Right forelimb (tissue), 1 donor: ENCODE data around the gene SPATA25.
A peak's percentile ranks its signal among the peaks of the same experiment; 100 is the strongest.

ENCODE experiments used
- DNase-seq: peaks from one replicate; pipeline ENCODE4 v3.0.0-alpha.2; 2018

Gene SPATA25

DNA sequence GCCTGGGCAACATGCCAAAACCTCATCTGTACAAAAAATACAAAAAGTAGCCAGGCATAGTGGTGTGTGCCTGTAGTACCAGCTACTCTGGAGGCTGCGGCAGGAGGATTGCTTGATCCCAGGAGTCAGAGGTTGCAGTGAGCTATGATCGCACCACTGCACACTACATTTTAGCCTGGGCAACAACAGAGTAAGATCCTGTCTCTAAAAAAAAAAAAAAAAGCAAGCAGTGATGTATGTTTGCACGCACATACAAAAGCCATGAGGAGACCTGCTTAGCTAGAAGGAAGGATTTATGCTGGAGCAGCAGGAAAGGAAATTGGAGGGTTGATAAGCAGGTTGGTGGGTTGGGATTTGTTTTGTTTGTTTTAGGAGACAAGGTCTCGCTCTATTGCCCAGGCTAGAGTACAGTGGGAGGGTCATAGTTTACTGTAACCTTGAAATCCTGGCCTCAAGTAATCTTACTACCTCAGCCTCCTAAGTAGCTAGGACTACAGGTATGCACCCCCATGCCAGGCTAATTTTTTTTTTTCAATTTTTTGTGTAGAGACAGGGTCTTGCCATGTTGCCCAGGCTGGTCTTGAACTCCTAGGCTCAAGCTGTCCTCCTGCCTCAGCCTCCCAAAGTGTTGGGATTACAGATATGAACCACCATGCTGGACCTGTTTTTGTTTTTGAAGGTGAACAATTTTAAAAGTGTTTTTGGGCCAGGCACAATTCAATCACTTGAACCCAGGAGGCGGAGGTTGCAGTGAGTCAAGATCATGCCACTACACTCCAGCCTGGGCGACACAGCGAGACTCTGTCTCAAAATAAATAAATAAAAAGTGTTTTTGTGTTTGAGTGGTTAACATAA is 26.0 kb downstream of the SPATA25 start:
- no peak for DNase-seq

DNA sequence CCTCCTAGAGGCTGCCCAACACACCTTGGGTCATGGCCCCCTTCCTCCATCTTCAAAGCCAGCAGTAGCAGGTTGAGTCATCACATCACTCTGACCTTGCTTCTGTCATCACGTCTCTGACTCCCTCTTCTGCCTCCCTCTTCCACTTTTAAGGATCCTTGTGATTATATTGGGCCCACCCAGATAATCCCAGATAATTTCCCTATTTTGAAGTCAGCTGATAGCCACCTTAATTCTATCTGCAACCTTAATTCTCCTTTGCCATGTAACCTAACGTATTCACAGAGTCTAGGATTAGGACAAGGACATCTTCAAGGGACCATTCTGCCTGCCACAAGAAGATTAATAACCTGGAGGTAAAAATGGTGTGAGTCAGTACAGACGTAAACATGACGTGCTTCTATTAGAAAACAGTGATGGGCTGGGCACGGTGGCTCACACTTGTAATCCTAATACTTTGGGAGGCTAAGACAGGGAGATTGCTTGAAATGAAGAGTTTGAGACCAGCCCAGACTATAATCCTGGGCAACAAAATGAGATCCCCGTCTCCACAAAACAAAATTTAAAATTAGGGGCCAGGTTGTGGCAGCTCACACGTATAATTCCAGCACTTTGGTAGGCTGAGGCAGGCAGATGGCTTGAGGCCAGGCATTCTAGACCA is 26.7 kb downstream of the SPATA25 start:
- DNase-seq = no peak

DNA sequence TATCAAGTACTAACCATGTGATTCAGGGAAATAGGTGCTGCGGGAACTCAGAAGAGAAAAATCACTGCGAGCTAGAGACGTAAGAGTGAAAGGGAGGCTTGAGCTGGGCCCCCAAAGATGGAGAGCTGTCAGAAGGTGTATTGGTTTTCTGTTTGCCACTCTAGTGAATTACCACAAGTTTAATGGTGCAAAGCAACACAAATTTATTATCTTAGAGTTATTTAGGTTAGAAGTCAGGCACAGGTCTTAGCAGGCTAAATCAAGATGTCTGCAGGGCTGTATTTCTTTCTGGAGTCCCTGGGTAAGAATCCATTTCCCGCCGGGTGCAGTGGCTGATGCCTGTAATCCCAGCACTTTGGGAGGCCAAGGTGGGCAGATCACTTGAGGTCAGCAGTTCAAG is 27.5 kb downstream of the SPATA25 start:
- no peak for DNase-seq

DNA sequence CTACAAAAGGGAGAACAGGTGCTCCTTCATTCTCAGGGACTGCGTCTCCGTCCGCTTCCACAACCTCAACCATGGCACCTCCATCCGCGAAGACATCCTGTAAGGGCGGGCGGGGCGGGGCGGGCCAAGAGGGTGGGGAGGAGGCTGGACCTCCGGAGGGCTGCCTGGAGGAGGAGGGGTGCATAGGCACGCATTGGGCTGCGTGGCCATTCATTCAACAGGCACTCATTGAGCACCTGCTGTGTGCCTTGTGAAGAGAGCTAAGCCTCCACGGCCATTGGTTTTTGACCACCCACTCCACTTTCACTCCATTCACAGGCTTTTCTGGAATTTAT is 29.6 kb downstream of the SPATA25 start:
- DNase-seq = no peak

DNA sequence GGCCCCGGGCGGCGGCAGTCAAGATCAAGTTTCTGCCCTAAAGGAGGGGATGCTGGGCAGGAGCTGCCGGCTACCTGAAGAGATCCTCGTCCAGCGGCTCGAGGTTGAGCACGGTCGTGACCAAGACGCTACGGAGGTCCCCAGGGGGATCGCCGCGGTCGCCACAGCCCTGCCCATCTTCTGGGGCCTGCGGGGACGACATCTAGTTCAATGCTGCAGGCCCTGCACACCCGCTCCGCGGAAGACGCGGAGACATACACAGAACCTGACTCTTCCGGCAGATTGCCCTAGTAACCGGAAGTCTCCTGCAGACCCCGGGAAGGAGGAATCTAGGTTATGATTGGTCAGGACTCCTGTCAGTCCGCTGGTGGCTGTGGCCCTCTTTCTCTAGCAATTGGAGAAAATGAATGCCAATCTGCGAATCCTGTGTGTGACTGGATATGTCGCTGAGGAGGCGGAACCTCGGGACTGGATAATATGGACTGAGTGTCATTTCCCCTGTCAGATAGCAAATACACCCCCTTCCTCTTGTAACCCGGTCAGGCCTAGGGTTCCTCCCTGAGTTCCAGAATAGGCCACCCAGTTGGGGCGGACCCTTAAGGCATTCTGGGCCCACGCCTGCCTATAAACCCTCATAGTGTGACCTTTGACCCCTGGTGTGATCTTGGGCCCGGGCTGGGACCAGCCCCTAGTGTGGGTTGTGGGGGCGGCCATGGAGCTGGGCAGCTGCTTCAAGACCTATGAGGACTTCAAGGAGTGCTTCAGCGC is 30.1 kb downstream of the SPATA25 start, which contains the start of the genes ACOT8 and ZSWIM3:
TSS of gene ACOT8 (minus strand) at position 279 of the 768 bp plus-strand sequence. CDS start at position 202, 77 bp downstream.
TSS of gene ZSWIM3 (plus strand) at position 501 of the 768 bp plus-strand sequence. CDS start at position 713, 212 bp downstream.
- peak; percentile 94 for DNase-seq

DNA sequence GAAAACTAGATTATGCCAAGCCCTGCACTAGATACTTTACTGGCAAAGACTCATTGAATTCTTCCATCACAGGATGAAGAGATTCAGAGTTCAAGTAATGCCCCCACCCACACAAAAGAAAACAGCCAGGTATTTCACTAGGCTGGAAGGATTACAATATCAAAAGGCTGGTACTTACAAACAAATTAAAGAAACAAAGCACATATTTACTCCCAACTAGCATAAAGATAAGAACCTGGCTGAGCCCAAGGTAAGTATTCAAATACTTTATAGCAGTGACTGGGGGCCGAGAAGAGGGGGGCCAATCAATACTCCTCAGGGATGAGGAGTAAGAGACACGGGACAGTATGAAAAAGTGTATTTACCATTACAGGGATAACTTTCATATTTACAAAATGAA is 33.9 kb downstream of the SPATA25 start:
- no peak for DNase-seq

DNA sequence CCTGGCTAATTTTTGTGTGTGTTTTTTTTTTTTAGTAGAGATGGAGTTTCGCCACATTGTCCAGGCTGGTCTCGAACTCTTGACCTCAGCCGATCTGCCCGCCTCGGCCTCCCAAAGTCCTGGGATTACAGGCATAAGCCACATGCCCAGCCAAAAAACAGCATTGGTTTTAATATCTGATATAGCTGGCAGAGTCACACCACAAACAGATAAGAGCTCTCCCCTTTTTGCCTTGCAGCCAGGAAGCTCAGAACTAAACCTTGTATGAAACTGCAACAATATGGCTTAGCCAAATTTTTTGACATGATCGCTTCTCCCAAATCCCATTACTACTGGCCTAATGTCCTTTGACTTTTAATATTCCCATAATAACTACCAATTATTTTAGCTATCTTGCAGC is 35.1 kb downstream of the SPATA25 start:
- DNase-seq = no peak

DNA sequence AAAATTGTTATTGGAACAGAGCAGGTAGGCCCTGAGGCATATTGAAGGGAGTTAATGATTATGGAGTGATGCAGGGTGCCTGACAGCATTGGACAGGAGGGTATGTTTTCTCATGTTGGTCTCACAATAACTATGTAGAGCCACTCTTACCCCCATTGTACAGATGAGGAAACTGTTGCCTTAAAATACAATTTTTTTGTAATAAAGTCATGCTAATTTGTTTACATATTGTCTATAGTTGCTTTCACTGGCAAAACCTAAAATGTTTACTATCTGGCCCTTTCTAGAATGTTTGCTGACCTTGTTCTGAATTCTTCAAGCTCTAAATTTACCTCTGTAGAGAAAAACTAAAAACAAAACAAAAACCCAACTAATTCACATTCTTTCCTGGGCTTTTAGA is 35.9 kb downstream of the SPATA25 start:
- DNase-seq = no peak

DNA sequence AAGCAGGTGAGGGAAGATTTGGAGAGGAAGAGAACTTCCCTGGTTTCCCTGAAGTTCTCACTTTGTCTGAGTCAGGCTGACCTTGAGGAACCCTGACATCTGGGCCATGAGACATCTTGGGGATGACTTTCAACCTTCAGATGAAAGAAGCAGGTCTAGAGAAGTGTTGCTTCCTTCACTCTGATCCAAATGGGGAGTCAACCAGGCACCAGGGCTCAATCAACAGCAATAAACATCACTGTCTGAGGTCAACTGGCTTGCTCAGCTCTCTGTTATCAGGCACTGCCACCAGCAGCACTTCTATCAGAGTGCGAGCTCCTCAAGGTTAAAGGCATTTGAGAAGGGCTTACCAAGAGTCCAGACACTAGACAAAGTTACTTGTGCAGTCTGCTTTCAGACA is 36.5 kb downstream of the SPATA25 start:
- no peak for DNase-seq

DNA sequence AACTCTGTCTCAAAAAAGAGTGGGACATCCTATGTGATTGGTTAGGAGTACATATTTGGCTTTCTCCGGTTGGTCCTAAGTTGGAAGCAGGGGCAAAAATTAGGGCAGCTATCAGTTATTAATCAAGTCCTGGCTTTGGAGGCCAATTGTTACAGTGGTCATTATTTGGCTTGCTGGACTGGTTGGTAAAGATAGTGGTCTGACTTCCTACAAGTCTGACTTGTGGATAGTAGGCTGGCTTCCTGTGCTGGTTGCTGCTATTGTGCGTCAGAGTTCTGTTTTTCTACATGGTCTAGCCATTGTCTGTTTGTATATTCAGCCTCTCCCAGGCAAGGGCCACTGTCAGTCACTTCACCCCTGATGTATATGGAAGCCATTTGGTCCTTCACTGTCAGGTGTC is 37.2 kb downstream of the SPATA25 start:
- no peak for DNase-seq

DNA sequence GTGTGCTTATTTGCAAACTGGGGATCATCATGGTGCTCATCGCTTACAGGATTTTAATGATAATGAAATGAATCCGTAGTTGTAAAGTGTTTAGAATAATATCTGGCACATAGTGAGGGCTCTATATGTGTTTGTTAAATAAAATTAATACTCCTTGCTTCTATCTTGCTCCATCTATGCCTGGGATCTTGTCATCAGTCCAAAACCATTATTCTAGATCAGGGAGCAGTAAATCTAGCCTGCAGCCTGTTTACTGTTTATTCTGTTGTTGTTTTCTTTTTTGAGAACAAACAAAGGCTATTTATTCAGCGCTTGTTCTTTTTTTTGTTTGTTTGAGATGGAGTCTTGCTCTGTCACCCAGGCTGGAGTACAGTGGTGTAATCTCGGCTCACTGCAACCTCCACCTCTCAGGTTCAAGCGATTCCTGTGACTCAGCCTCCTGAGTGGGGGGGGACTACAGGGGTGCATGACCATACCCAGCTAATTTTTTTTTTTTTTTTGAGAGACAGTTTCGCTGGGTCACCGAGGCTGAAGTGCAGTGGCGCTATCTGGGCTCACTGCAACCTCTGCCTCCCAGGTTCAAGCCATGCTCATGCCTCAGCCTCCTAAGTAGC is 38.3 kb downstream of the SPATA25 start:
- DNase-seq = no peak

DNA sequence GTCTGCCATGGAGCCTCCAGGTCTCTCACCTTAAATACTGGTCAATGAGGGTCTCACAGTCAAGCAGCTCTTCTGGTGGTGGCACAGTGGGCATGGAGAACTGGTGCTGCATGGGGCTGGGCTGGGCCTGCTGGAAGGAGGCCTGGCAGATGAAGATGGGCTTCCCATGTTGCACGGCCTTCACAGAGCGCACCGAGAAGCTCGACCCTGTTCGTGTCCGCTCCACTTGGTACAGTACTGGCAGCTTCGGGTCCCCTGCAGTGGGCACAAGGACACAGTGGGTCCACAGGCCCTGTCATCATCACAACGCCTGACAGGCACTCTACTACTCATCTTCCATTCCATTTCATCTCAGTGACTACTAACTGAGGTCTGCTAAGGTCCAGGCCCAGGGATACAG is 39.0 kb downstream of the SPATA25 start:
- no peak for DNase-seq

DNA sequence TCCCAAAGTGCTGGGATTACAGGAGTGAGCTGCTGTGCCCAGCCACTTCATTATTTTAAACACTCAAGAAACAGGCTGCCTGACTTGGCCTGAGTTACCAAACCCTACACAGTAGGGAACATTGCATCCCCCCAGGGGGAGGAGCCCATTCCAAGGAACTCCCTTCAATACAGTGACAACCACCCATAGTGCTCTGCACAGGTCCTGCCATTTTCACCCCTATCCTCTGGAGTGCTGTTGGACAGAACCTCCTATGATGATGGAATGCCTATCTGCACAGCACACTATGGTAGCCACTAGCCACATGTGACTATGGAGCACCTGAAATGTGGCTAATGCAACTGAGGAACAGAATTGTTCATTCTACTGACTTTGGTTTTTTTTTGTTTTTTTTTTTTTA is 42.0 kb downstream of the SPATA25 start:
- no peak for DNase-seq

DNA sequence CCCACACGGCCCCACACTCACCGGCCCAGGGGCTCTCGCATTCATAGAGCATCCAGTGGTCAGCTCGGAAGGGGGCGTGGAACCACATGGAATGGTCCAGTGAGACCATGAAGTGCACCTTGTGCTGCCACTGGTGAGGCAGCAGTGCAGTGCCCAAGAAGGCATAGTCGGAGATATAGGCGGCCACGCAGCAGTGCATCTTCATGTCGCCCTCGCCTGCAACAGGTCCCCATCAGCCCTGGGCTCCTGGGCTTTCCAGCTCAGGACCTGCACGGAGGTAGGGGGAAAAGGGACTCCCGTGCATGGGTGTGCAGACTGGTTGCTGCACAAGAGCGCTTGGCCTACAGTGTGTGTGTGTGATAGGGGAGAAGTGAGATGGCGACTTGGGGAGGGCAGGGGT is 43.9 kb downstream of the SPATA25 start:
- no peak for DNase-seq

DNA sequence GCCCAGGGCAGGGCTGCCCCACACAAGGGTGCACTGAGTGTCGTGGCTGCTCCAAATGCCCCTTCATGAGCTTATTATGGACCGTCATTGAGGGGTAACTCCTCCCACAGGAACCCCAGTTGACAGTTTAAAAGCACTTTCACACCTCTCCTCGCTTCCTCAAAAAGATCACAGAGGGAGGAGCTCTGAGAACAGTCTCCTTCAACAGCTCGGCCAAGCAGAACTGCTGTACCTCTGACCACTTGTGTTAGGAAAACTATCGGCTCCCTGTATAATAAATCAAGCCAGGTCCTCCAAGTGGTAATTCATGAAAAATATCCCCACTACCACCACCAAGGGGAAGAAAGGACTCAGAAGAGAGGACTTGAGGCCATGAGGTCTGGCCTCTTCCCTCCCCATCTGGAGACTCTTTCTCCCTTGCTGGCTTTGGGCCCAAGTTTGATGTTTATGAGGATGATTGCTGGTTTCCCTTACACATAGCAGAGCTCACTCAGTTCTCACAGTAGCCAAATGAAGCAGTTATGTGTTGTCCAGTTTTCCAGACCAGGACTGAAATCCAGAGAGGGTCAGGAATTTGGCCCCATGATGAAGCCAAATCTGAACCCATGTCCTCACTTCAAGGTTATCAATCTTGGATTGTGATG is 45.1 kb downstream of the SPATA25 start:
- no peak for DNase-seq

DNA sequence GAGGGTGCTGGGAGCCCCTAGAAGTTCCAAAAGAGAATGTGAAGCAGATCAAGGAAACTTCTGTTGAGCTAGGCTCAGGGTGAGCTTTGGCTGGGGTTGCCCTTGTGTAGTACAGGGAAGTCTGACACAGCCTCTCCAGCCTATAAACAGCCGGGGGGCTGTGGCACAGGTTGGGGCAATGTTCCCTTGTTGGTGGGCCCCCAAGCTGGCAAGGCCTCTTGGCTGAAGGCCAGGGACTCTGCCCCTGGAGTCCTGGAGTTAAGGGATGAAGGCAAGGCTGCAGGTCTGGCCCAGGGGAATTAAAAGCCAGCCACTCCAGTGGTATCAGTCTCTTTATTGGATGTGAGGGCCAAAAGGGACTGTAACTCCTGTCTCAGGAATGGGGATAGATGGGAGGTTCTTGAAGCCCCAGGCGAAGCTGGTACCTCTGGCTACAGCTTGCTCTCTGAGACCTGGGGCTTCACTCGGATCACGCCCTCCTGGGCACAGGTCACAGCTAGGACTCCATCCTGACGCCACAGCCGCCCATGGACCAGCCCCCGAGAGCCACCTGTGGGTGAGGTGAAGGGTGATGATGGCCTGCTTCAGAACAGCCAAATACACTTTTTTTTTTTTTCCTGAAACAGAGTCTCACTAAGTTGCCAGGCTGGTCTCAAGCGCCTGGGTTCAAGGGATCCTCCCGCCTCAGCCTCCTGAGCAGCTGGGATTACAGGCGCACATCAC is 45.9 kb downstream of the SPATA25 start:
- no peak for DNase-seq

DNA sequence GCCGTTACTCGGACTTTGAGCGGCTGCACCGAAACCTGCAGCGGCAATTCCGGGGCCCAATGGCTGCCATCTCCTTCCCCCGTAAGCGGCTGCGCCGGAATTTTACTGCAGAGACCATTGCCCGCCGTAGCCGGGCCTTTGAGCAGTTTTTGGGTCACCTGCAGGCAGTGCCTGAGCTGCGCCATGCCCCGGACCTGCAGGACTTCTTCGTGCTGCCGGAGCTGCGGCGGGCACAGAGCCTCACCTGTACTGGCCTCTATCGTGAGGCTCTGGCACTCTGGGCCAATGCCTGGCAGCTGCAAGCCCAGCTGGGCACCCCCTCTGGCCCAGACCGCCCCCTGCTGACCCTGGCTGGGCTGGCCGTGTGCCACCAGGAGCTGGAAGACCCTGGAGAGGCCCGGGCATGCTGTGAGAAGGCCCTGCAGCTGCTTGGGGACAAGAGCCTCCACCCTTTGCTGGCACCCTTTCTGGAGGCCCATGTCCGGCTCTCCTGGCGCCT is 46.7 kb downstream of the SPATA25 start:
- DNase-seq = no peak

DNA sequence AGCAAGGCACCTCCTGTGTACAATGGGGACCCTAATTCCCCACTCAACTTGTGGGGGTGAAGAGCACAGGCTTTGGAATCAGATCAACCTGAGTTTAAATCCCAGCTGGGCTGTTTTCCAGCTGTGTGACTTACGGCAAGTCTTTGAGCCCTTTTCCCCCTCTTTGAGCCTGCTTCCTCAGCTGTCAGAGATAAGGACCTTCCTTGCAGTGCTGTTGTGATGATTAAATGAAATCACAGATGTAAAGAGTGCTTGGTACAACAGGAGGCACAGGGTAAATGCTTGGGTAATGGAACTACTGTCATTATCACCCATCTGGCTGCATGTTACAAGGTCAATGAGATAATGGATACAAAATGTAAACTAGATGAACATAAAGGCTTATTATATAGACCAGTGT is 50.6 kb downstream of the SPATA25 start:
- DNase-seq = no peak
